ENCODE results near the gene CAPNS1.

DNA sequence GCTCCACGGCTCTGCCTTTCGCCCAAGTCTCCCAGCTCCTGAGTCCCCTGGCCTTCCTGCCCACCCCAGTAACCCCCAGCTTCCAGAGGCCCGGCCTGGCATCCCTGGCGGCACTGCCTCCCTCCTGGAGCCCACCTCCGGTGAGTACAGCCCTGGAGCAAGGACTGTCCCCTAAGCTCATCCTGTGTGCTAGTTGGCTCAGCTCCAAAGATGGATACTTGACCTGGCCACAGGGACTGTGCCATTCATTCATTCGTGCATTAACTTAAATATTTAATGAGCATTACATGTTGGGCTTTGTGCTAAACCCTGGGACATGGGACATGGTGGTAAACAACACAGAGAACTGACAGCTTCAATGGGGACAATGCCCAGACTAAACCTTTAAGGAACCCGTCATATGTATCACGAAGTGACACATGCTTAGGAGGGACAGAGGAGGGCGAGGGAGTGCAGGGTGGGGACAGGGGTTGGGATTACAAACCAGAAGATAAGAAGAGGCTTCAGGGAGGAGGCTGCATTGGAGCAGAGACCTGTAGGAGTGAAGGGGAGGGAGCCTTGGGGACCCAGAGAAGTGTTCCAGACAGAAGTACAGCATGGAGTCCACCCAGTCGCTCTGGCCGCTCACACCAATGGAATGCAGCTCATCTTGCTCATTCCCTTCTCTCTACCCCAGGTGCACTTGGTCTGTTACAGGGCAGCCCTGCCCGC, 35.9 kb upstream of the CAPNS1 start:
- TF ChIP-seq, protein P1, sequence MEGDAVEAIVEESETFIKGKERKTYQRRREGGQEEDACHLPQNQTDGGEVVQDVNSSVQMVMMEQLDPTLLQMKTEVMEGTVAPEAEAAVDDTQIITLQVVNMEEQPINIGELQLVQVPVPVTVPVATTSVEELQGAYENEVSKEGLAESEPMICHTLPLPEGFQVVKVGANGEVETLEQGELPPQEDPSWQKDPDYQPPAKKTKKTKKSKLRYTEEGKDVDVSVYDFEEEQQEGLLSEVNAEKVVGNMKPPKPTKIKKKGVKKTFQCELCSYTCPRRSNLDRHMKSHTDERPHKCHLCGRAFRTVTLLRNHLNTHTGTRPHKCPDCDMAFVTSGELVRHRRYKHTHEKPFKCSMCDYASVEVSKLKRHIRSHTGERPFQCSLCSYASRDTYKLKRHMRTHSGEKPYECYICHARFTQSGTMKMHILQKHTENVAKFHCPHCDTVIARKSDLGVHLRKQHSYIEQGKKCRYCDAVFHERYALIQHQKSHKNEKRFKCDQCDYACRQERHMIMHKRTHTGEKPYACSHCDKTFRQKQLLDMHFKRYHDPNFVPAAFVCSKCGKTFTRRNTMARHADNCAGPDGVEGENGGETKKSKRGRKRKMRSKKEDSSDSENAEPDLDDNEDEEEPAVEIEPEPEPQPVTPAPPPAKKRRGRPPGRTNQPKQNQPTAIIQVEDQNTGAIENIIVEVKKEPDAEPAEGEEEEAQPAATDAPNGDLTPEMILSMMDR (IDR thresholded peaks at IDR 0.05), result no peak
- TF ChIP-seq POLR2A (IDR thresholded peaks at IDR 0.05), result no peak
